Right kidney (tissue), 1 donor: Measurements from ENCODE around the gene SERPINB7.

Experiments
- DNase-seq: peaks from one replicate; pipeline ENCODE4 v3.0.0-alpha.2; 2016

The SERPINB7 gene

GRCh38 chr18:63787673-63788072 is 12.5 kb downstream of the SERPINB7 start:
- DNase-seq: no peak

- DNase-seq: no peak
These were observed 13.4 kb downstream of the SERPINB7 start for GRCh38 chr18:63788447-63789096.

DNA sequence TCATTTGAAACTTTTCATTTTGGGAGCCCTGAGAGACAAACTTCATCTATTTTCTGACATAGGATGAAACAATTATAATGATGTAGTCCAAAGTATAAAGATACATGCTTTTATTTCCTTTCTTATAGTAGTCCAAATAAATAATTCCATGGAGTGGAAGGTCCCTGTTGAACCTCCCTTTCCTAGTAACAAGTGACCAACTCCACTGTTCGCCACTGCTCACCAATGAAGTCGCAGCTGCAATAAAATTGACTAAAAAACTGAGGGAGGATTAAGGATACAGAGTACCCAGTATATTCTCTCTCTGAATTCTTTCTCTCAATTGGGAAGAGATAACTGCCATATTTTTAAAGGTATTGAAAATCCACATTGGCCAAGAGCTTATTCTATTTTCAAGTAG is 14.1 kb downstream of the SERPINB7 start:
- no peak for DNase-seq

GRCh38 chr18:63795606-63796005 is 20.4 kb downstream of the SERPINB7 start:
- DNase-seq: no peak

DNA sequence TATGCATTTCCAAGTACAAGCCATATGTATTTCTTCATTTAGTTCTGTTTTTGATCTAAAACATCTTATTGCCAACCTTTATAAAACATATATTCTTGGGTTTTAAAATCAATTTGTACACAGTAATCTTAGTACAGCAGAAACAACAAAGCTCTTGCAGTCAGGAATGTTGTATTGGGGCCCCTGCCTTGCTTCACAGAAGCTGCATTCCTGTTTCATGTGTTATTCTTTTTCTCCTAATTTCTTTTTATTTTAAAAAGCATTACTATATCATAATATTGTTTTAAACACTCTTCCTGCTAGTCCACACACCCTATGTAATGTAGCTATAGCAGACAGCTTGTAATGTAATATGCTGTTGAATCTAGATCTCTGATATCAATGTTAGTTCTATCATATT is 24.0 kb downstream of the SERPINB7 start:
- no peak for DNase-seq

DNA sequence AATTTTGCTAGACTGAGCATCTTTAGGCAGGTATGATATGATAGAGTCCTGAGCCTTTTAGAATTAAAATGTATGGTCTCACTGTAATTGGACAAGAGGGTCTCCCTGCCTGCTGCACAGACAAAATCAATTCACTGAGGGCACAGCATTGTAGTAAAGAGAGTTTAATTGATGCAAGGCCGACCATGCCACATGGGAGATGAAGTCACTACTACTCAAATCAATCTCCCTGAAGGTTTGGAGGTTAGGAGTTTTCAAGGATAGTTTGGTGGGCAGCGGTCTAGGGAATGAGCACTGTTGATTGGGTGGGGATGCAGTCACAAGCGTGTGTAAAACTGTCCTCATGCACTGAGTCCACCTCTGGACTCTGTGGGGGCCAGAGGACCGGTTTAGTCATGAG is 26.1 kb downstream of the SERPINB7 start:
- no peak for DNase-seq

GRCh38 chr18:63808125-63808524 is 32.9 kb downstream of the SERPINB7 start:
- DNase-seq: no peak

DNA sequence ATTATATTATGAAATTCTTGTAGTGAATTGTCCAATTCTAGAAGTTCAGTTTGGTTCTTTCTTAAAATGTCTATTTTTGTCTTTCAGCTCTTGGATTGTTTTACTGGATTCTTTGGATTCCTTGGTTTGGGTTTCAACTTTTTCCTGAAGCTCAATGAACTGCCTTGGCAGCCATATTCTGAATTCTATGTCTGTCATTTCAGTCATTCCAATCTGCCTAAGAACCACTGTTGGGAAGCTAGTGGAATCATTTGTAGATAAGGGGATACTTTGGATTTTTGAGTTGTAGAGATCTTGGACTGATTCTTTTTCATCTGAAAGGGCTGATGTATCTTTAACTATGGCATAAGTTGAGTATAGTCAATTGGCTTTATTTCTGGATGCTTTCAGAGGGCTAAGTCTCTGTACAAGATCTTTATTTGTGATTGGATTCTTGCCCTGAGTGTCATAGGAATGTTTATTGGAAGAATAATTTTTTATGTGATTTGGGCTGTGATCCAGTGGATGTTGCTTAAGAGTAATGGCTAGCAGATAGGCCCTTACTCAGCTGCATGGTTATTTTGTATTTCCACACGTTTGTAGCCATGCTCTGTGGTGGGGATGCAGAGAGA is 42.3 kb downstream of the SERPINB7 start:
- DNase-seq: no peak

GRCh38 chr18:63818212-63818611 is 43.0 kb downstream of the SERPINB7 start:
- no peak for DNase-seq

DNA sequence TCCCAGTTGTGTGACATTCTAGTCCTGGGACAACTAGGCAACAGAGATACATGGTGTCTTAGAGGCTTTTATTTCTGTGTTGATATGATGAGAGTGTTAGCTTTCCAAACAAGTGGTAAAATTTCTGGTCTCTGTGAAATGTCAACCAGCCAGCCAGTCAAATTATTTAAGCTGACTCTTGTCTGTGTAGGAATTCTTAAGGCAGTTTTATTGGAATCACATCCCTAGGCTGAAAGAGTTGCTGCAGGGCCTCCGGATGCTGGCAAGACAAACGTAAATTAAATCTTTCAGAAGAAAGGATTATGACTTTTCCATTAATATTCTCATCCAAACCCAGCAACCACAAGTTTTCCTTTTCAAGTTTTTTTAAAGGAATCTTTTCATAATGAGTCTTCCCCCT is 44.6 kb downstream of the SERPINB7 start:
- no peak for DNase-seq

DNA sequence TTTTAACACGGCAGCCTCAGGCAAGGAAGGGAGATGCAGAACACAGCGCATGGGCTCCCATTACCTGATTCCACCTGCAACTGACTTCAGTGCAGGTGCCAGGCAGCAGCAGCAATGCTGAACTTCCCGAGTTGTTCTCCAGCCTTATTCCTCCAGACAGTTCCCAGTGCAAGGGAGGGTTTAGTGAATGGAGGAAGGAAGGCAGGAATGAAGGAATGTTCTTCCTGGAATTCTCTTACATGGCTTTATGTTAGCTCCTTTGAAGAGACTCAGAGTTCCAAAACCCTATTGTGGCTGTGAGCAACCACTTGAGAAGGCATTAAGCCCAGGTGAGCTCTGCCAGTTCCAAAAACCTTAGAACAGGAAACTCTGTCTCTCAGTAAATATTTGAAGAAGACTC is 45.5 kb downstream of the SERPINB7 start:
- DNase-seq: no peak

DNA sequence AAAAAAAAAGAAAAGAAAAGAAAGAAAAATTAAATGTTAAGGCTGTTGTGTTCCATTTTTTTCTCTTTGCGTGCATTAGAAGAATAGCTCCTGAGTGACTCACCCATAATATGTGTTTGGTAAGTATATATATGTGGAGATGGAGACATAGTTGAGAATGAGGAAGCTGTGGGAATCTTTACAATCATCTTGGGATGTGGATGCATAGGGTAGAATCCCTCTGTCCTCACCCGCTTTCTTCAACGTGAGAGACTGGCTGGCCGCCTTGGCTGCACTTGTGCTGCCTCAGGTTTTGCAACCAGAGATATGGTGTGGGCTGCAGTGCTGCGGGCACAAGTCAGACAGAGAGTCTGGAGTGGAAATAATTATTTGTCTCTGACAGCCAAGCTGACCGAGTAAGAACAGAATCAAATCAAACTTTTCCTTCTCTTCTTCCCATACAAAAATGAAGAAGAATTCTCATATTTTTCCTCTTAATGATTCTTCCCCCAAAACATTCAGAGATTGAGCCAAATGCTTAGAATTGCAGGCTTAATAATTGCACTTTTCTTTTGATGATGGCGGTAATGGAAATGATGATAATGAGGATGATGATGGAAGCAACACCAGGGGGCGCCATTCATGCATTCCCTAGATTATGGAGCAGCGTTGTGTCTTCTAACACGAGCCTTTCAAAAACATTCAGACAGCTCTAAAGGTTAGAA is 48.5 kb downstream of the SERPINB7 start:
- no peak for DNase-seq

DNA sequence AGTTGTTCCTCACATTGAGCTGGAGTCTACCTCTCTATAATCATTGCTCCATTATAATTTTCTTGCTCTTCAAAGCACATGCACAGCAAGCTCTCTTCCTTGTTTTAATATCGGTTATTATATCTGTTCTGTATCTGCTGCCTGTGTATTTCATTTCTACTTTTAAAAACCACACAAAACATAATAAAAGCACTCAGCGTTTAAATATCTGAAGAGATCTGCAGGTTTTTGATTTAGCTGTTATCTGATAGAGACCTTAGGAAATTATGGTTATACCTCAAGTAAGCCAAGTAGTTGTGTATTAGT is 49.0 kb downstream of the SERPINB7 start:
- no peak for DNase-seq

- DNase-seq: no peak
These were observed 52.9 kb downstream of the SERPINB7 start for GRCh38 chr18:63828120-63828519.

GRCh38 chr18:63828656-63829055 is 53.4 kb downstream of the SERPINB7 start:
- no peak for DNase-seq

DNA sequence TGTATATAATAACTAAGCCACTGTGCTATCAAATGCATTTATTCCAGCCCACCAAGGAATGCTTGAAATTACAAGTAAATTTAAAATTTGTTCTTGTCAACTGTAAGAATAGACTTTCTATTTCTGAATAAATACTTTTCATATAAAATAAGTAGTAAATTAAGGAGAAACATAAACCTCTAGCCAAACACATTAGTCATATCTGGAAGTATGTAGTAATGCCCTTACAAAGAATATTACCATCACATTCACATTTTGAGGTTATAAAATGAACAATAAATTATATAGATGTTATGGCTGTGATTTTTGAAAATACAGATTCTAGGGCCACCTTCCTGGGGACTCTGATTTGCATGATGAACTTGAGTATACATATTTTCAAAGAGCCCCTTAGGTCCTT is 54.7 kb downstream of the SERPINB7 start:
- DNase-seq: no peak

DNA sequence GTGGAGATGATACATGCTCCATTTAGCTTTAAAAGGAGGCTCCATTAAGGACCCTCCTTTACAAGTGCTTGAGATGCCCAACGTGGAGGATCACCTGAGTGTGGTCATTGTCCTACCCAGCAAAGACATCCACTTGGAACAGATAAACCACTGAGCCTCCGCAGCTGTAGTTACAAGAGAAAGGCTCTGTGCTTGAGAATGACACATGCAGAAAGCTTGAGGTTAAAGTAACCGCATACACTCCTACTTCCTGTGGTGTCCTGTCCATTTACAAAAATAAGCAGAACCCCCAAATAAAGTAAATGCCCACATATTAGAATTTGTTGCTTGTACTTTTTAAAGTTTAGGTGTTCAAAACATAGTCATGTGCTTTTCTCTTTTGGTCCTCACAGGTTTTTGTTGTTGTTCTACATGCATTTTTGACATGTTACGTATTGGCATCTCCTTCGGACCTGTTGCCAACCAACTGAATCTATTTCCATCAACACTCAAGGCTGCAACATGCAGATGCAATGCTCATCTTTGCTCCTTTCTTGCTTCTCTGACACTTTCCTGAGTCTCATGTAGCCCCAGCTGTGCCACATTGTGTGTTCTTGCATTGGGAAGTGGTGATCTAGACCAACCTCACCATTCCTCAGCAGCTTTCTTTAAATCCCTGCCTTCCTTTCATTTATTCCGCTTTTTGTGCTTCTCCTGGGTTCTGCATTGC is 56.0 kb downstream of the SERPINB7 start:
- DNase-seq: no peak

GRCh38 chr18:63832470-63832869 is 57.3 kb downstream of the SERPINB7 start:
- no peak for DNase-seq

- no peak for DNase-seq
These were observed 59.4 kb downstream of the SERPINB7 start for GRCh38 chr18:63834471-63835113.

- DNase-seq: no peak
These were observed 61.2 kb downstream of the SERPINB7 start for GRCh38 chr18:63836456-63836855.

- DNase-seq: no peak
These were observed 62.4 kb downstream of the SERPINB7 start for GRCh38 chr18:63837590-63837989.

DNA sequence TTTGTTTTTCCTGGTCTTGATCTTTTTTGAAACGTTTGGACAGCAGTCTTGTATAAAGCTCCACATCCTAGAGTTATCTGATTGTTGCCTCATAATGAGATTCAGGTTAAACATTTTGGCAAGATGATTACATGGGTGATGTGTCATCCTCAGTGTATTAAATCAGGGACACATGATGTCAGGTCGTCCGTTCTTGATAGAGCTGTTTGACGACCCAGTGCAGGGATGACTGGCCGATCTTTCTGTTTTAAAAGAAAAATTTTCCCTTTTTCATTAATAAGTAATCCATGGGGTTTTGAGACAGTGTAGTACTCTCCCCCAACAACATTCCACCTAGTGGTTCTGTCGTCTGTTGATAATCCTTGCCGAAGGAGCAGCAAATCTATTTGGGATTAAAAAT is 67.8 kb downstream of the SERPINB7 start:
- DNase-seq: no peak

- no peak for DNase-seq
These were observed 69.0 kb downstream of the SERPINB7 start for GRCh38 chr18:63844254-63844653.
